ENCODE results near the gene IQGAP1. TPM values are rescaled to one million over a fixed set of nuclear protein-coding genes. Genes with fewer than 3 reads are reported as not detected.

The IQGAP1 gene
- total and polyA plus RNA-seq, 2 donors (not counting 1 experiment from before 2014, with no cell fraction given), result 222 to 270 TPM

GRCh38 chr15:90432253-90432652 lies 44.2 kb downstream of the IQGAP1 start:
- Histone ChIP-seq H3K9me3 (ENCODE audit: control insufficient read depth, insufficient read depth, low read depth, low read length) (no peaks in the 10 kb centered on the region), H3K27ac (ENCODE audit: insufficient read depth, low read length) (no peak overlapping the region), H3K79me2 (ENCODE audit: control insufficient read depth, insufficient read depth, low read length) (peaks cover 30% of the 10 kb centered on the region), H2AFZ (ENCODE audit: low read length) (no peak overlapping the region), H3K27me3 (ENCODE audit: control insufficient read depth, insufficient read depth, low read length) (no peaks in the 10 kb centered on the region), H4K20me1 (ENCODE audit: control insufficient read depth, extremely low read depth, insufficient read depth, low read length) (no peaks in the 10 kb centered on the region), H3K4me3 (replicated peaks in 1 of 4; ENCODE audit: control extremely low read depth in 1 of 4, insufficient read depth in 1 of 4, low read depth in 3 of 4, low read length in 4 of 4) (no peak overlapping the region), H3K4me1 (ENCODE audit: control insufficient read depth, extremely low read depth, insufficient read depth, low read length) (peaks cover 2% of the 10 kb centered on the region), H3K4me2 (ENCODE audit: extremely low read depth, insufficient read depth, low read length) (no peak overlapping the region), H3K36me3 (ENCODE audit: control insufficient read depth, insufficient read depth, low read length) (peaks cover 3% of the 10 kb centered on the region), H3K9ac (ENCODE audit: insufficient read depth, low read length) (no peak overlapping the region)
- DNase-seq (ENCODE audit: low read depth in 2 of 2), result no peak
- TF ChIP-seq CTCF (conservative IDR thresholded peaks at IDR 0.05 in 1 of 2, IDR thresholded peaks at IDR 0.05 in 1 of 2; ENCODE audit: low read depth in 1 of 2, low read length in 2 of 2) (no peak), EZH2 (IDR thresholded peaks at IDR 0.05; ENCODE audit: low read length, missing control alignments) (no peak)

- H3K27ac ChIP-seq (ENCODE audit: insufficient read depth, low read length), result no peak overlapping the region
- H2AFZ ChIP-seq (ENCODE audit: low read length), result no peak overlapping the region
- H3K4me2 ChIP-seq (ENCODE audit: extremely low read depth, insufficient read depth, low read length), result no peak overlapping the region
- H3K27me3 ChIP-seq (ENCODE audit: control insufficient read depth, insufficient read depth, low read length), result no peaks in the 10 kb centered on the region
- peaks cover 19% of the 10 kb centered on the region for H3K79me2 ChIP-seq (ENCODE audit: control insufficient read depth, insufficient read depth, low read length)
- H3K4me1 ChIP-seq (ENCODE audit: control insufficient read depth, extremely low read depth, insufficient read depth, low read length), result peaks cover 2% of the 10 kb centered on the region
- peaks cover 5% of the 10 kb centered on the region for H3K36me3 ChIP-seq (ENCODE audit: control insufficient read depth, insufficient read depth, low read length)
- no peak overlapping the region for H3K9ac ChIP-seq (ENCODE audit: insufficient read depth, low read length)
- H3K9me3 ChIP-seq (ENCODE audit: control insufficient read depth, insufficient read depth, low read depth, low read length), result no peaks in the 10 kb centered on the region
- H4K20me1 ChIP-seq (ENCODE audit: control insufficient read depth, extremely low read depth, insufficient read depth, low read length), result no peaks in the 10 kb centered on the region
- TF ChIP-seq EZH2 (IDR thresholded peaks at IDR 0.05; ENCODE audit: low read length, missing control alignments), result no peak
- no peak for TF ChIP-seq CTCF (conservative IDR thresholded peaks at IDR 0.05 in 1 of 2, IDR thresholded peaks at IDR 0.05 in 1 of 2; ENCODE audit: low read depth in 1 of 2, low read length in 2 of 2)
- DNase-seq (ENCODE audit: low read depth in 2 of 2), result peak in 1 of 2 donors; percentile 27
- no peak overlapping the region for H3K4me3 ChIP-seq (replicated peaks in 1 of 4; ENCODE audit: control extremely low read depth in 1 of 4, insufficient read depth in 1 of 4, low read depth in 3 of 4, low read length in 4 of 4)
Measured at GRCh38 chr15:90435652-90436337, 47.8 kb downstream of the IQGAP1 start.

- peaks cover 2% of the 10 kb centered on the region for H3K4me1 ChIP-seq (ENCODE audit: control insufficient read depth, extremely low read depth, insufficient read depth, low read length)
- TF ChIP-seq EZH2 (IDR thresholded peaks at IDR 0.05; ENCODE audit: low read length, missing control alignments), result no peak
- TF ChIP-seq CTCF (conservative IDR thresholded peaks at IDR 0.05 in 1 of 2, IDR thresholded peaks at IDR 0.05 in 1 of 2; ENCODE audit: low read depth in 1 of 2, low read length in 2 of 2), result no peak
- H3K4me3 ChIP-seq (replicated peaks in 1 of 4; ENCODE audit: control extremely low read depth in 1 of 4, insufficient read depth in 1 of 4, low read depth in 3 of 4, low read length in 4 of 4), result no peak overlapping the region
- H3K27me3 ChIP-seq (ENCODE audit: control insufficient read depth, insufficient read depth, low read length), result no peaks in the 10 kb centered on the region
- DNase-seq (ENCODE audit: low read depth in 2 of 2), result no peak
- no peak overlapping the region for H3K4me2 ChIP-seq (ENCODE audit: extremely low read depth, insufficient read depth, low read length)
- H3K9ac ChIP-seq (ENCODE audit: insufficient read depth, low read length), result no peak overlapping the region
- H2AFZ ChIP-seq (ENCODE audit: low read length), result no peak overlapping the region
- H3K27ac ChIP-seq (ENCODE audit: insufficient read depth, low read length), result no peak overlapping the region
- H4K20me1 ChIP-seq (ENCODE audit: control insufficient read depth, extremely low read depth, insufficient read depth, low read length), result no peaks in the 10 kb centered on the region
- peaks cover 17% of the 10 kb centered on the region for H3K79me2 ChIP-seq (ENCODE audit: control insufficient read depth, insufficient read depth, low read length)
- H3K36me3 ChIP-seq (ENCODE audit: control insufficient read depth, insufficient read depth, low read length), result peaks cover 8% of the 10 kb centered on the region
- H3K9me3 ChIP-seq (ENCODE audit: control insufficient read depth, insufficient read depth, low read depth, low read length), result no peaks in the 10 kb centered on the region
Measured at GRCh38 chr15:90436952-90437351, 48.9 kb downstream of the IQGAP1 start.
